Loucy (cell line): ENCODE measurements around the gene ZNF423.

ENCODE experiments used
- H2AFZ ChIP-seq: fragments of 200-600 bp; sonication (generic); 2 replicates; pipeline ENCODE4 v1.6.0; 2016; ENCODE audit warnings: antibody characterized with exemption, mild to moderate bottlenecking, low read length, moderate library complexity
- H3F3A ChIP-seq: fragments of 200-600 bp; 2 replicates; pipeline ENCODE4 v1.6.0; 2016; ENCODE audit warnings: antibody characterized with exemption, low read depth, mild to moderate bottlenecking
- H3K27me3 ChIP-seq: fragments of 200-600 bp; sonication (generic); 2 replicates; pipeline ENCODE4 v1.6.1; 2014; ENCODE audit warnings: low read length, mild to moderate bottlenecking; ENCODE audit not compliant: insufficient read depth, poor library complexity, severe bottlenecking
- H3K36me3 ChIP-seq: fragments of 200-600 bp; sonication (generic); 2 replicates; pipeline ENCODE4 v1.6.1; 2016; ENCODE audit warnings: low read length; ENCODE audit not compliant: insufficient read depth
- H3K4me1 ChIP-seq: fragments of 200-600 bp; sonication (generic); 2 replicates; pipeline ENCODE4 v1.5.1; 2014; ENCODE audit warnings: low read length, mild to moderate bottlenecking; ENCODE audit not compliant: insufficient read depth, poor library complexity, severe bottlenecking
- H3K4me2 ChIP-seq: fragments of 200-600 bp; sonication (generic); 2 replicates; pipeline ENCODE4 v1.6.0; 2014; ENCODE audit warnings: antibody characterized with exemption, low read length, low read depth, mild to moderate bottlenecking; ENCODE audit not compliant: poor library complexity, severe bottlenecking
- H3K4me3 ChIP-seq: fragments of 200-600 bp; sonication (generic); 2 replicates; pipeline ENCODE4 v1.5.1; 2014; ENCODE audit warnings: low read length, mild to moderate bottlenecking, mixed read lengths; ENCODE audit not compliant: poor library complexity, severe bottlenecking
- H3K79me2 ChIP-seq: fragments of 200-600 bp; sonication (generic); 2 replicates; pipeline ENCODE4 v1.6.1; 2014; ENCODE audit warnings: low read length; ENCODE audit not compliant: insufficient read depth
- H3K9ac ChIP-seq: fragments of 200-600 bp; sonication (generic); 2 replicates; pipeline ENCODE4 v1.6.0; 2014; ENCODE audit warnings: mild to moderate bottlenecking, low read depth, low read length, moderate library complexity; ENCODE audit not compliant: poor library complexity, severe bottlenecking
- H3K9me2 ChIP-seq: fragments of 200-600 bp; sonication (generic); replicated peaks from 2 replicates; pipeline ENCODE4 v1.6.1; 2016; ENCODE audit warnings: low read depth, low read length, mixed read lengths
- H3K9me3 ChIP-seq: fragments of 200-600 bp; sonication (generic); 2 replicates; pipeline ENCODE4 v1.6.1; 2014; ENCODE audit warnings: mild to moderate bottlenecking, antibody characterized with exemption, low read length, low read depth; ENCODE audit not compliant: insufficient read depth
- H4K20me1 ChIP-seq: fragments of 200-600 bp; sonication (generic); 2 replicates; pipeline ENCODE4 v1.6.0; 2014; ENCODE audit warnings: antibody characterized with exemption, low read length, mild to moderate bottlenecking; ENCODE audit not compliant: insufficient read depth, poor library complexity, severe bottlenecking
- CTCF ChIP-seq: fragments of 200-600 bp; sonication (generic); conservative IDR thresholded peaks from 2 replicates; pipeline ENCODE4 v1.5.1; 2014; ENCODE audit warnings: mild to moderate bottlenecking, antibody characterized with exemption, low read length
- EZH2phosphoT487 ChIP-seq: fragments of 200-600 bp; IDR thresholded peaks from 2 replicates; pipeline ENCODE4 v1.6.1; 2018; ENCODE audit warnings: antibody characterized with exemption, mild to moderate bottlenecking, moderate library complexity, borderline replicate concordance

Gene ZNF423

GRCh38 chr16:49599281-49599680, 256.6 kb downstream of the ZNF423 start:
- Histone ChIP-seq H2AFZ (no peak overlapping the region), H3K9ac (no peak overlapping the region), H3K36me3 (no peaks in the 10 kb centered on the region), H3F3A (no peaks in the 10 kb centered on the region), H3K4me2 (no peak overlapping the region), H3K79me2 (no peaks in the 10 kb centered on the region), H3K4me3 (no peak overlapping the region), H4K20me1 (no peaks in the 10 kb centered on the region), H3K9me2 (no peaks in the 10 kb centered on the region), H3K27me3 (no peaks in the 10 kb centered on the region), H3K9me3 (no peaks in the 10 kb centered on the region), H3K4me1 (no peaks in the 10 kb centered on the region)
- no peak for TF ChIP-seq EZH2phosphoT487
- TF ChIP-seq CTCF: no peak

GRCh38 chr16:49598383-49599170, 257.3 kb downstream of the ZNF423 start:
- no peaks in the 10 kb centered on the region for H3K9me2 ChIP-seq
- no peak overlapping the region for H2AFZ ChIP-seq
- no peak overlapping the region for H3K4me2 ChIP-seq
- TF ChIP-seq EZH2phosphoT487 (no peak), CTCF (no peak)
- H4K20me1 ChIP-seq: no peaks in the 10 kb centered on the region
- H3K4me1 ChIP-seq: no peaks in the 10 kb centered on the region
- no peak overlapping the region for H3K9ac ChIP-seq
- H3K79me2 ChIP-seq: no peaks in the 10 kb centered on the region
- H3K36me3 ChIP-seq: no peaks in the 10 kb centered on the region
- no peaks in the 10 kb centered on the region for H3K9me3 ChIP-seq
- no peak overlapping the region for H3K4me3 ChIP-seq
- H3F3A ChIP-seq: no peaks in the 10 kb centered on the region
- H3K27me3 ChIP-seq: no peaks in the 10 kb centered on the region

GRCh38 chr16:49597796-49598195, 258.1 kb downstream of the ZNF423 start:
- H3K4me1 ChIP-seq: peaks cover under 1% of the 10 kb centered on the region
- H3K9ac ChIP-seq: no peak overlapping the region
- TF ChIP-seq EZH2phosphoT487: no peak
- H2AFZ ChIP-seq: no peak overlapping the region
- no peaks in the 10 kb centered on the region for H4K20me1 ChIP-seq
- no peak overlapping the region for H3K4me2 ChIP-seq
- no peaks in the 10 kb centered on the region for H3K36me3 ChIP-seq
- H3K9me3 ChIP-seq: no peaks in the 10 kb centered on the region
- H3K27me3 ChIP-seq: no peaks in the 10 kb centered on the region
- no peak overlapping the region for H3K4me3 ChIP-seq
- H3K9me2 ChIP-seq: no peaks in the 10 kb centered on the region
- no peaks in the 10 kb centered on the region for H3K79me2 ChIP-seq
- H3F3A ChIP-seq: no peaks in the 10 kb centered on the region
